BLaER1 treated with 17β-estradiol and CSF1 and Interleukin-3, amounts not matched to agents 10 nM and 100 nM (cell line): ENCODE measurements around the gene DRC7.

Source experiments
- H3K27ac ChIP-seq, 11 experiments: shearing (Covaris generic); formaldehyde crosslinking; 2 replicates each; pipeline ENCODE4 v1.8.1; 2022
- H3K27me3 ChIP-seq, 11 experiments: shearing (Covaris generic); formaldehyde crosslinking; 2 replicates each; pipeline ENCODE4 v1.8.1; 2022
- H3K36me3 ChIP-seq, 11 experiments: shearing (Covaris generic); formaldehyde crosslinking; 2 replicates each; pipeline ENCODE4 v1.8.1; 2022
- H3K4me1 ChIP-seq, 10 experiments: shearing (Covaris generic); formaldehyde crosslinking; 2 replicates each; pipeline ENCODE4 v1.8.1; 2022
- H3K4me2 ChIP-seq, 11 experiments: shearing (Covaris generic); formaldehyde crosslinking; 2 replicates each; pipeline ENCODE4 v1.8.1; 2022
- H3K4me3 ChIP-seq, 10 experiments: shearing (Covaris generic); formaldehyde crosslinking; 2 replicates each; pipeline ENCODE4 v1.8.1; 2022
- H3K9ac ChIP-seq, 11 experiments: shearing (Covaris generic); formaldehyde crosslinking; 2 replicates each; pipeline ENCODE4 v1.8.1; 2022
- H3K9me3 ChIP-seq, 11 experiments: shearing (Covaris generic); formaldehyde crosslinking; replicated peaks in 1 of 11; 2 replicates each; pipeline ENCODE4 v1.8.1; 2022
- H4K20me1 ChIP-seq, 11 experiments: shearing (Covaris generic); formaldehyde crosslinking; 2 replicates each; pipeline ENCODE4 v1.8.1; 2022
- Cebpa-rat ChIP-seq, 11 experiments: shearing (Covaris generic); IDR thresholded peaks; 2 replicates each; pipeline ENCODE4 v1.8.1; 2022

Gene DRC7

GRCh38 chr16:57747091-57747490, 52.5 kb downstream of the DRC7 start:
- H3K27me3 ChIP-seq, result no peaks in the 10 kb centered on the region
- no peaks in the 10 kb centered on the region for H3K9me3 ChIP-seq
- peaks cover 0 to 50% (median 33%) of the 10 kb centered on the region in 10 experiments; a peak in 18 of 20 replicates for H3K4me1 ChIP-seq
- H3K4me3 ChIP-seq, result no peak overlapping the region
- H3K9ac ChIP-seq, result no peak overlapping the region
- no peak overlapping the region for H3K27ac ChIP-seq
- peaks cover 28 to 92% (median 50%) of the 10 kb centered on the region in 11 experiments for H3K36me3 ChIP-seq
- no peak for TF ChIP-seq Cebpa-rat (IDR thresholded peaks at IDR 0.05)
- H3K4me2 ChIP-seq, result no peak overlapping the region
- H4K20me1 ChIP-seq, result peaks cover 0 to 4% (median 0%) of the 10 kb centered on the region in 11 experiments; a peak in 2 of 22 replicates

- Histone ChIP-seq H3K36me3 (peaks cover 32 to 92% (median 50%) of the 10 kb centered on the region in 11 experiments), H3K27ac (no peak overlapping the region)
Measured at GRCh38 chr16:57747496-57747895, 52.9 kb downstream of the DRC7 start.

GRCh38 chr16:57747996-57748395, 53.4 kb downstream of the DRC7 start:
- Histone ChIP-seq H3K4me3 (no peak overlapping the region), H3K4me2 (no peak overlapping the region), H4K20me1 (peaks cover 0 to 4% (median 0%) of the 10 kb centered on the region in 11 experiments; a peak in 2 of 22 replicates), H3K9me3 (no peaks in the 10 kb centered on the region), H3K27ac (no peak overlapping the region), H3K9ac (no peak overlapping the region), H3K4me1 (peaks cover 0 to 41% (median 24%) of the 10 kb centered on the region in 10 experiments; a peak in 18 of 20 replicates), H3K27me3 (no peaks in the 10 kb centered on the region), H3K36me3 (peaks cover 32 to 92% (median 52%) of the 10 kb centered on the region in 11 experiments)
- TF ChIP-seq Cebpa-rat (IDR thresholded peaks at IDR 0.05), result no peak

More at GRCh38 chr16:57747496-57747895, 52.9 kb downstream of the DRC7 start:
- H3K27me3 ChIP-seq, result no peaks in the 10 kb centered on the region
- H3K4me2 ChIP-seq, result no peak overlapping the region
- H3K4me1 ChIP-seq, result peaks cover 0 to 46% (median 29%) of the 10 kb centered on the region in 10 experiments; a peak in 18 of 20 replicates
- no peak overlapping the region for H3K4me3 ChIP-seq
- H4K20me1 ChIP-seq, result peaks cover 0 to 4% (median 0%) of the 10 kb centered on the region in 11 experiments; a peak in 2 of 22 replicates
- 0 out of 22 replicates have a peak overlapping the region, but pooled peaks of 1 of the 11 experiments have one; percentile 35 for H3K9ac ChIP-seq
- no peaks in the 10 kb centered on the region for H3K9me3 ChIP-seq
- no peak for TF ChIP-seq Cebpa-rat (IDR thresholded peaks at IDR 0.05)

GRCh38 chr16:57748596-57748995, 54.0 kb downstream of the DRC7 start:
- Histone ChIP-seq H3K27ac (no peak overlapping the region; a peak in 1 of 22 replicates), H3K27me3 (no peaks in the 10 kb centered on the region), H3K4me3 (no peak overlapping the region), H4K20me1 (peaks cover 0 to 4% (median 0%) of the 10 kb centered on the region in 11 experiments; a peak in 2 of 22 replicates), H3K36me3 (peaks cover 32 to 94% (median 57%) of the 10 kb centered on the region in 11 experiments), H3K4me1 (peaks cover 0 to 35% (median 18%) of the 10 kb centered on the region in 10 experiments; a peak in 18 of 20 replicates), H3K4me2 (no peak overlapping the region), H3K9me3 (no peaks in the 10 kb centered on the region), H3K9ac (peak overlapping the region in 2 of 11 experiments; percentile 1 to 15; a peak in 3 of 22 replicates)
- TF ChIP-seq Cebpa-rat (IDR thresholded peaks at IDR 0.05), result no peak

- no peak overlapping the region for H3K9ac ChIP-seq
- peaks cover 0 to 29% (median 12%) of the 10 kb centered on the region in 10 experiments; a peak in 17 of 20 replicates for H3K4me1 ChIP-seq
- no peaks in the 10 kb centered on the region for H3K27me3 ChIP-seq
- no peak overlapping the region for H3K27ac ChIP-seq
- H3K4me3 ChIP-seq, result no peak overlapping the region
- peaks cover 35 to 94% (median 61%) of the 10 kb centered on the region in 11 experiments for H3K36me3 ChIP-seq
- H3K9me3 ChIP-seq, result no peaks in the 10 kb centered on the region
- no peak overlapping the region for H3K4me2 ChIP-seq
- no peak for TF ChIP-seq Cebpa-rat (IDR thresholded peaks at IDR 0.05)
- peaks cover 0 to 4% (median 0%) of the 10 kb centered on the region in 11 experiments; a peak in 1 of 22 replicates for H4K20me1 ChIP-seq
Measured at GRCh38 chr16:57749101-57749692, 54.6 kb downstream of the DRC7 start.

- Histone ChIP-seq H3K4me2 (peak overlapping the region in 2 of 11 experiments; percentile 1 to 5; a peak in 1 of 22 replicates), H4K20me1 (peaks cover 0 to 4% (median 0%) of the 10 kb centered on the region in 11 experiments; a peak in 2 of 22 replicates), H3K9me3 (no peaks in the 10 kb centered on the region), H3K27ac (0 out of 22 replicates have a peak overlapping the region, but pooled peaks of 1 of the 11 experiments have one; percentile 8), H3K4me1 (peaks cover 0 to 21% (median 8%) of the 10 kb centered on the region in 10 experiments; a peak in 15 of 20 replicates), H3K9ac (peak overlapping the region in 3 of 11 experiments; percentile 5 to 33 (median 24); a peak in 3 of 22 replicates), H3K27me3 (no peaks in the 10 kb centered on the region), H3K4me3 (no peak overlapping the region), H3K36me3 (peaks cover 43 to 94% (median 64%) of the 10 kb centered on the region in 11 experiments)
- TF ChIP-seq Cebpa-rat (IDR thresholded peaks at IDR 0.05), result no peak
Measured at GRCh38 chr16:57749856-57750452, 55.3 kb downstream of the DRC7 start.

GRCh38 chr16:57750796-57751538, 56.4 kb downstream of the DRC7 start:
- Histone ChIP-seq H3K9ac (peak overlapping the region in 2 of 11 experiments; percentile 9 to 11; a peak in 3 of 22 replicates), H3K9me3 (no peaks in the 10 kb centered on the region), H3K4me3 (no peak overlapping the region), H4K20me1 (peaks cover 0 to 13% (median 0%) of the 10 kb centered on the region in 11 experiments; a peak in 2 of 22 replicates), H3K4me2 (no peak overlapping the region), H3K4me1 (peaks cover 0 to 14% (median 8%) of the 10 kb centered on the region in 10 experiments; a peak in 16 of 20 replicates), H3K36me3 (peaks cover 53 to 98% (median 72%) of the 10 kb centered on the region in 11 experiments), H3K27me3 (no peaks in the 10 kb centered on the region), H3K27ac (peak overlapping the region in 1 of 11 experiments; percentile 29; a peak in 1 of 22 replicates)
- TF ChIP-seq Cebpa-rat (IDR thresholded peaks at IDR 0.05), result no peak

- Histone ChIP-seq H3K27me3 (no peaks in the 10 kb centered on the region), H3K9ac (peak overlapping the region in 2 of 11 experiments; percentile 11 to 26; a peak in 1 of 22 replicates), H3K4me3 (no peak overlapping the region), H3K4me1 (peaks cover 0 to 15% (median 10%) of the 10 kb centered on the region in 10 experiments; a peak in 15 of 20 replicates), H3K9me3 (no peaks in the 10 kb centered on the region), H3K4me2 (no peak overlapping the region), H3K27ac (peak overlapping the region in 1 of 11 experiments; percentile 29; a peak in 2 of 22 replicates), H3K36me3 (peaks cover 60 to 100% (median 74%) of the 10 kb centered on the region in 11 experiments), H4K20me1 (peaks cover 0 to 20% (median under 1%) of the 10 kb centered on the region in 11 experiments; a peak in 6 of 22 replicates)
- TF ChIP-seq Cebpa-rat (IDR thresholded peaks at IDR 0.05), result no peak
Measured at GRCh38 chr16:57751539-57752202, 57.1 kb downstream of the DRC7 start.
